ENCODE measurements around the gene CEP85. TPM values are rescaled to one million over a fixed set of nuclear protein-coding genes. Genes with fewer than 3 reads are reported as not detected.

The CEP85 gene
- total and polyA plus RNA-seq, 9 of the 15 experiments (the other 6 are each of a cell fraction or from before 2014, with no cell fraction given) = 42.1 to 140 (median 92.6) TPM

DNA sequence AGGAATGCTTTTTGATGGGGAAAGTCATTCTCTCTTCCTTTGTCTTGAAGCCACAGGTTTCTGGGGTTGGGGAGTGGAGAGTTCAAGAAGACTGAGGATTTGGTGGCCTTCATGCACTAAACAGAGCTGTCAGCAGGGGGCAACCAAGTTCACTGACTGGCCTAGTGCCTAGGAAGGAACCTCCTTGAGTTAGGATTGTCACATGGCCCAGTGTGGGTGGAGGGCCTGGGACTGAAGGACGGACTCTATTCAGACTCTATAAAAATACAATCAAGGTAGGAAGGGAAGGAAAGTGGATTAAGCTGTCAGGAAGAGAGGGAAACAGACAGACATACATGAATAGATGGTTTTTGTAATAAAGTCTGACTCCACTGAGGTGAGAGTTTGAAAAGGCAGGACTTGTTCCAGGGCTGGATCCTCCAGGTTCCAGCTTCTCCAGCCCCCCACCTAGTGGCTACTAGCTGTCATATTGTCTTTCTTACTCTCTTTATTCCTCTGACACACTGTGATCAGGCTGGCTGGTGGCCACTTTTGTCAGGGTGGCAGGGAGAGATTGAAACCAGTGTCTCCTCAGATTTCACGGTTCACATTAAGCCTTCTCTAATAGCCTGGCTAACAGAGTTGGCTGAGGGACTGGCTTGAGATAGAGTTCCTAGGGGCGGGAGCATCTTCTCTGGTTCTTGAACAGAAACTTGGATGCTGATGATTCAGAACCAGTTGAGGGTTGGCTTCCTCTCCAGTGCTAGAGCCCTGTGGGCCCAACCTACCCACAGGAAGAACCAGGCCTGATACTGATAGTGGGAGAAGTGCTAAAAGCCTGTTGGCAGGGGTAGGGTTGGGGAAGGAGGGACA lies 41.8 kb downstream of the CEP85 start (continued):
- TF ChIP-seq PTRF (tag; IDR thresholded peaks at IDR 0.05) (no peak), CXXC5 (CRISPR knock-in tag; IDR thresholded peaks at IDR 0.05) (no peak), BCL6 (CRISPR knock-in tag; IDR thresholded peaks at IDR 0.05) (no peak), RBM39 (optimal IDR thresholded peaks at IDR 0.05; ENCODE audit: low read depth, low read length) (no peak), NEUROD1 (IDR thresholded peaks at IDR 0.05; ENCODE audit: borderline replicate concordance, low read depth, low read length, partially characterized antibody) (peak; percentile 40), CBX3 (IDR thresholded peaks at IDR 0.05; ENCODE audit: borderline replicate concordance in 1 of 2, low read length in 2 of 2) (peak in 1 of 2 experiments; percentile 50; a peak in 1 of 3 replicates), SAFB (IDR thresholded peaks at IDR 0.05; ENCODE audit: borderline replicate concordance, low read depth, low read length) (no peak), ZZZ3 (IDR thresholded peaks at IDR 0.05) (no peak), MYBL2 (IDR thresholded peaks at IDR 0.05; ENCODE audit: low read depth) (no peak), MYBL2 (CRISPR knock-in tag; IDR thresholded peaks at IDR 0.05; ENCODE audit: borderline replicate concordance) (no peak), CREBBP (IDR thresholded peaks at IDR 0.05; ENCODE audit: low read depth, low read length) (no peak), NCOA1 (IDR thresholded peaks at IDR 0.05; ENCODE audit: low read depth) (no peak), MEF2D (tag; conservative IDR thresholded peaks at IDR 0.05; ENCODE audit: low read depth) (0 out of 2 replicates have a peak, but pooled peaks have one; percentile 21), RFX7 (CRISPR knock-in tag; IDR thresholded peaks at IDR 0.05) (no peak)
- TF ChIP-seq, protein P1, sequence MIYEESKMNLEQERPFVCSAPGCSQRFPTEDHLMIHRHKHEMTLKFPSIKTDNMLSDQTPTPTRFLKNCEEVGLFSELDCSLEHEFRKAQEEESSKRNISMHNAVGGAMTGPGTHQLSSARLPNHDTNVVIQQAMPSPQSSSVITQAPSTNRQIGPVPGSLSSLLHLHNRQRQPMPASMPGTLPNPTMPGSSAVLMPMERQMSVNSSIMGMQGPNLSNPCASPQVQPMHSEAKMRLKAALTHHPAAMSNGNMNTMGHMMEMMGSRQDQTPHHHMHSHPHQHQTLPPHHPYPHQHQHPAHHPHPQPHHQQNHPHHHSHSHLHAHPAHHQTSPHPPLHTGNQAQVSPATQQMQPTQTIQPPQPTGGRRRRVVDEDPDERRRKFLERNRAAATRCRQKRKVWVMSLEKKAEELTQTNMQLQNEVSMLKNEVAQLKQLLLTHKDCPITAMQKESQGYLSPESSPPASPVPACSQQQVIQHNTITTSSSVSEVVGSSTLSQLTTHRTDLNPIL (CRISPR knock-in tag; IDR thresholded peaks at IDR 0.05) = no peak
- TF ChIP-seq, protein P2, sequence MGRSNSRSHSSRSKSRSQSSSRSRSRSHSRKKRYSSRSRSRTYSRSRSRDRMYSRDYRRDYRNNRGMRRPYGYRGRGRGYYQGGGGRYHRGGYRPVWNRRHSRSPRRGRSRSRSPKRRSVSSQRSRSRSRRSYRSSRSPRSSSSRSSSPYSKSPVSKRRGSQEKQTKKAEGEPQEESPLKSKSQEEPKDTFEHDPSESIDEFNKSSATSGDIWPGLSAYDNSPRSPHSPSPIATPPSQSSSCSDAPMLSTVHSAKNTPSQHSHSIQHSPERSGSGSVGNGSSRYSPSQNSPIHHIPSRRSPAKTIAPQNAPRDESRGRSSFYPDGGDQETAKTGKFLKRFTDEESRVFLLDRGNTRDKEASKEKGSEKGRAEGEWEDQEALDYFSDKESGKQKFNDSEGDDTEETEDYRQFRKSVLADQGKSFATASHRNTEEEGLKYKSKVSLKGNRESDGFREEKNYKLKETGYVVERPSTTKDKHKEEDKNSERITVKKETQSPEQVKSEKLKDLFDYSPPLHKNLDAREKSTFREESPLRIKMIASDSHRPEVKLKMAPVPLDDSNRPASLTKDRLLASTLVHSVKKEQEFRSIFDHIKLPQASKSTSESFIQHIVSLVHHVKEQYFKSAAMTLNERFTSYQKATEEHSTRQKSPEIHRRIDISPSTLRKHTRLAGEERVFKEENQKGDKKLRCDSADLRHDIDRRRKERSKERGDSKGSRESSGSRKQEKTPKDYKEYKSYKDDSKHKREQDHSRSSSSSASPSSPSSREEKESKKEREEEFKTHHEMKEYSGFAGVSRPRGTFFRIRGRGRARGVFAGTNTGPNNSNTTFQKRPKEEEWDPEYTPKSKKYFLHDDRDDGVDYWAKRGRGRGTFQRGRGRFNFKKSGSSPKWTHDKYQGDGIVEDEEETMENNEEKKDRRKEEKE (IDR thresholded peaks at IDR 0.05; ENCODE audit: borderline replicate concordance in 1 of 2, control insufficient read depth in 1 of 2, low read depth in 2 of 2, low read length in 1 of 2) = no peak
- TF ChIP-seq, protein P3, sequence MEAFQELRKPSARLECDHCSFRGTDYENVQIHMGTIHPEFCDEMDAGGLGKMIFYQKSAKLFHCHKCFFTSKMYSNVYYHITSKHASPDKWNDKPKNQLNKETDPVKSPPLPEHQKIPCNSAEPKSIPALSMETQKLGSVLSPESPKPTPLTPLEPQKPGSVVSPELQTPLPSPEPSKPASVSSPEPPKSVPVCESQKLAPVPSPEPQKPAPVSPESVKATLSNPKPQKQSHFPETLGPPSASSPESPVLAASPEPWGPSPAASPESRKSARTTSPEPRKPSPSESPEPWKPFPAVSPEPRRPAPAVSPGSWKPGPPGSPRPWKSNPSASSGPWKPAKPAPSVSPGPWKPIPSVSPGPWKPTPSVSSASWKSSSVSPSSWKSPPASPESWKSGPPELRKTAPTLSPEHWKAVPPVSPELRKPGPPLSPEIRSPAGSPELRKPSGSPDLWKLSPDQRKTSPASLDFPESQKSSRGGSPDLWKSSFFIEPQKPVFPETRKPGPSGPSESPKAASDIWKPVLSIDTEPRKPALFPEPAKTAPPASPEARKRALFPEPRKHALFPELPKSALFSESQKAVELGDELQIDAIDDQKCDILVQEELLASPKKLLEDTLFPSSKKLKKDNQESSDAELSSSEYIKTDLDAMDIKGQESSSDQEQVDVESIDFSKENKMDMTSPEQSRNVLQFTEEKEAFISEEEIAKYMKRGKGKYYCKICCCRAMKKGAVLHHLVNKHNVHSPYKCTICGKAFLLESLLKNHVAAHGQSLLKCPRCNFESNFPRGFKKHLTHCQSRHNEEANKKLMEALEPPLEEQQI (IDR thresholded peaks at IDR 0.05) = no peak
- TF ChIP-seq, protein P4, sequence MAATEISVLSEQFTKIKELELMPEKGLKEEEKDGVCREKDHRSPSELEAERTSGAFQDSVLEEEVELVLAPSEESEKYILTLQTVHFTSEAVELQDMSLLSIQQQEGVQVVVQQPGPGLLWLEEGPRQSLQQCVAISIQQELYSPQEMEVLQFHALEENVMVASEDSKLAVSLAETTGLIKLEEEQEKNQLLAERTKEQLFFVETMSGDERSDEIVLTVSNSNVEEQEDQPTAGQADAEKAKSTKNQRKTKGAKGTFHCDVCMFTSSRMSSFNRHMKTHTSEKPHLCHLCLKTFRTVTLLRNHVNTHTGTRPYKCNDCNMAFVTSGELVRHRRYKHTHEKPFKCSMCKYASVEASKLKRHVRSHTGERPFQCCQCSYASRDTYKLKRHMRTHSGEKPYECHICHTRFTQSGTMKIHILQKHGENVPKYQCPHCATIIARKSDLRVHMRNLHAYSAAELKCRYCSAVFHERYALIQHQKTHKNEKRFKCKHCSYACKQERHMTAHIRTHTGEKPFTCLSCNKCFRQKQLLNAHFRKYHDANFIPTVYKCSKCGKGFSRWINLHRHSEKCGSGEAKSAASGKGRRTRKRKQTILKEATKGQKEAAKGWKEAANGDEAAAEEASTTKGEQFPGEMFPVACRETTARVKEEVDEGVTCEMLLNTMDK (IDR thresholded peaks at IDR 0.05; ENCODE audit: borderline replicate concordance, insufficient read depth, low read depth, low read length, poor library complexity, severe bottlenecking) = no peak

Measured in K562 (cell line).